ENCODE data around the gene STEAP3.

Gene STEAP3

DNA sequence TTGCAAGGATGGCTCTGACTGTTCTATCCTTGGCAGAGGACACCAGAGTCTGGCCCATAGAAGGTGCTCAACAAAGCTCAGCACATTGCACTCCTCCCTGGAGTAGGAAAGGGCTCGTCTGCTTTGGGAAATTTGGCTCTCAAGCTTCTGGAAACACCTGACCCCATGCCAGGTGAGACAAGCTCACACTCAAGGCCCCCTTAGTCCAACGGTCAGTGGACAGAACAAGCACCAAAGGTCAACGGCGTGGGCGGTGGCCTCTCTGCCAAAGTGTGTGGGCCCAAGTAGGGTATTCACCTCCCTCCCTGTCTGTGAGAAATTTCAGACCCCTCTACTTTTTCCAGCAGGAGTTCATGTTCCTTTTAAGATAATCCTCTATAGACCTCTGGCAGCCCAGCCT, 2.0 kb upstream of the STEAP3 start:
- Histone ChIP-seq H3K9me2 (replicated peaks; ENCODE audit: insufficient read depth, low read length) (no peaks in the 10 kb centered on the region), H3K36me3 (replicated peaks; ENCODE audit: insufficient read depth, low read length) (no peaks in the 10 kb centered on the region), H3K79me2 (ENCODE audit: low read length) (no peaks in the 10 kb centered on the region), H4K20me1 (ENCODE audit: insufficient read depth, low read length) (no peaks in the 10 kb centered on the region), H3K27ac (ENCODE audit: low read length) (no peak overlapping the region), H3K4me2 (ENCODE audit: low read depth, low read length) (no peak overlapping the region), H3K4me1 (ENCODE audit: low read length) (no peaks in the 10 kb centered on the region), H3K27me3 (replicated peaks; ENCODE audit: insufficient read depth, low read length) (no peaks in the 10 kb centered on the region), H2AFZ (ENCODE audit: low read length) (no peak overlapping the region), H3K4me3 (ENCODE audit: low read length) (no peak overlapping the region), H3K9me3 (replicated peaks; ENCODE audit: insufficient read depth, low read length) (no peaks in the 10 kb centered on the region), H3K9ac (ENCODE audit: low read length) (no peak overlapping the region), H3F3A (ENCODE audit: insufficient read depth, low read length) (no peaks in the 10 kb centered on the region)
- DNase-seq = no peak
- TF ChIP-seq EZH2 (optimal IDR thresholded peaks at IDR 0.05; ENCODE audit: low read depth, low read length) = no peak
- TF ChIP-seq, protein P1, sequence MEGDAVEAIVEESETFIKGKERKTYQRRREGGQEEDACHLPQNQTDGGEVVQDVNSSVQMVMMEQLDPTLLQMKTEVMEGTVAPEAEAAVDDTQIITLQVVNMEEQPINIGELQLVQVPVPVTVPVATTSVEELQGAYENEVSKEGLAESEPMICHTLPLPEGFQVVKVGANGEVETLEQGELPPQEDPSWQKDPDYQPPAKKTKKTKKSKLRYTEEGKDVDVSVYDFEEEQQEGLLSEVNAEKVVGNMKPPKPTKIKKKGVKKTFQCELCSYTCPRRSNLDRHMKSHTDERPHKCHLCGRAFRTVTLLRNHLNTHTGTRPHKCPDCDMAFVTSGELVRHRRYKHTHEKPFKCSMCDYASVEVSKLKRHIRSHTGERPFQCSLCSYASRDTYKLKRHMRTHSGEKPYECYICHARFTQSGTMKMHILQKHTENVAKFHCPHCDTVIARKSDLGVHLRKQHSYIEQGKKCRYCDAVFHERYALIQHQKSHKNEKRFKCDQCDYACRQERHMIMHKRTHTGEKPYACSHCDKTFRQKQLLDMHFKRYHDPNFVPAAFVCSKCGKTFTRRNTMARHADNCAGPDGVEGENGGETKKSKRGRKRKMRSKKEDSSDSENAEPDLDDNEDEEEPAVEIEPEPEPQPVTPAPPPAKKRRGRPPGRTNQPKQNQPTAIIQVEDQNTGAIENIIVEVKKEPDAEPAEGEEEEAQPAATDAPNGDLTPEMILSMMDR (IDR thresholded peaks at IDR 0.05; ENCODE audit: low read length) = no peak
- no peak for TF ChIP-seq EZH2phosphoT487 (IDR thresholded peaks at IDR 0.05; ENCODE audit: low read length)

DNA sequence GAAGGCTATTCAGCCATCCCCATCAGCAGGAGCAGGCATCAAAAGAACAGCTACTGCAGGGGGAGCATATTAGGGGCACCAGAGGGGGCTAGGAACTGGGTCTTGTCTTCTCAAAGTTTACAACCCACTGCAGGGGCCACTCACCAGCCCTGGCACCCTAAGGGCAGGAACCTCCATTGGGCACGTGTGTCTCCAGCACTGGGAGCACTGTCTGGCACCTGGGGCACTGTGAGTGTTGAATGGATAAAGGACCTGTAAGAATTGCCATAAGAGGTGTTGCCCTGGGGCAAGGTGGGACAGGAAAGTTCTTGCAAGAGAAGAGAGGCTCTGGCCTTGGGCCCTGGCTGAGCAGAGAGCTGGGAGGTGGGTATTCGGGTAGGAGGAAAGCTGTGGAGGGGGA, 1.4 kb upstream of the STEAP3 start:
- H3K9ac ChIP-seq (ENCODE audit: low read length) = no peak overlapping the region
- H3K79me2 ChIP-seq (ENCODE audit: low read length) = no peaks in the 10 kb centered on the region
- no peak overlapping the region for H2AFZ ChIP-seq (ENCODE audit: low read length)
- no peaks in the 10 kb centered on the region for H3K36me3 ChIP-seq (replicated peaks; ENCODE audit: insufficient read depth, low read length)
- H3K4me2 ChIP-seq (ENCODE audit: low read depth, low read length) = no peak overlapping the region
- no peaks in the 10 kb centered on the region for H3F3A ChIP-seq (ENCODE audit: insufficient read depth, low read length)
- H3K9me3 ChIP-seq (replicated peaks; ENCODE audit: insufficient read depth, low read length) = no peaks in the 10 kb centered on the region
- H3K4me1 ChIP-seq (ENCODE audit: low read length) = no peaks in the 10 kb centered on the region
- H3K4me3 ChIP-seq (ENCODE audit: low read length) = no peak overlapping the region
- no peaks in the 10 kb centered on the region for H3K9me2 ChIP-seq (replicated peaks; ENCODE audit: insufficient read depth, low read length)
- H3K27me3 ChIP-seq (replicated peaks; ENCODE audit: insufficient read depth, low read length) = no peaks in the 10 kb centered on the region
- DNase-seq = no peak
- H4K20me1 ChIP-seq (ENCODE audit: insufficient read depth, low read length) = no peaks in the 10 kb centered on the region
- TF ChIP-seq, protein P1 (IDR thresholded peaks at IDR 0.05; ENCODE audit: low read length) = no peak
- no peak for TF ChIP-seq EZH2phosphoT487 (IDR thresholded peaks at IDR 0.05; ENCODE audit: low read length)
- no peak for TF ChIP-seq EZH2 (optimal IDR thresholded peaks at IDR 0.05; ENCODE audit: low read depth, low read length)
- H3K27ac ChIP-seq (ENCODE audit: low read length) = no peak overlapping the region

DNA sequence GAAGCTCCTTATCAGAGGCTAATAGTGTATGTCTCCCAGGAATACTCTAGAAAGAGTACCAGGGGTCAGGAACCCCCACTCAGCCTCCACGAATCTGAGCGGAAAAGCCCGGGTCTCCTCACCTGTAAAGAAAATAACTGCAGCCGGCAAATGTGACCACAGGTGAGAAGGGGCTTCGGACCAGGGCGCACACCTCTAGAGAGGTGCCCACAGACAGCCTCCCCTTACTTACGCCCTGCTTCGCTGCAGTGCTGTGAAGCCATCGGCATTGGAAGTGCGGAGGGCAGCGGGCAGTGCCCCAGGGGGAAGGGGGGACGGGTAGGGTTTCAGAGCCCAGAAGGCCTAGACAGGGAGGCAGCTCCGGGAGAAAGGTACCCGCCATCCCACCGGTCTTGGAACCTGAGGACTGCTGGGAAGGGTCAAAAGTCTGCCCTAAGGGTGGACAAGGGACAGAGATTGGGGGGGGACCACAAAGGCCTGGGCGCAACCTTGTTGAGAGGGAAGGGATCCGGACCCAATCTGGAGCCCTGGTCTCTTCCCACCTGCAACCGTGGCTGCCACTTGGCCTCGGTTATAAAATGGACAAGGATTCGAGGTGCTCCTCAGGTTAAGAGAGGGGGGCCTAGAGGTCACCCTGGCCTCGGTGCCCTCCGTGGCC, 642 bp upstream of the STEAP3 start:
- H3F3A ChIP-seq (ENCODE audit: insufficient read depth, low read length) = no peaks in the 10 kb centered on the region
- no peaks in the 10 kb centered on the region for H3K79me2 ChIP-seq (ENCODE audit: low read length)
- H3K4me3 ChIP-seq (ENCODE audit: low read length) = peak overlapping the region; percentile 82
- no peaks in the 10 kb centered on the region for H3K9me2 ChIP-seq (replicated peaks; ENCODE audit: insufficient read depth, low read length)
- DNase-seq = no peak
- peak overlapping the region; percentile 74; the same call in 1 of the 2 replicates for H3K9ac ChIP-seq (ENCODE audit: low read length)
- H3K4me2 ChIP-seq (ENCODE audit: low read depth, low read length) = peak overlapping the region; percentile 93
- H3K9me3 ChIP-seq (replicated peaks; ENCODE audit: insufficient read depth, low read length) = no peaks in the 10 kb centered on the region
- TF ChIP-seq EZH2phosphoT487 (IDR thresholded peaks at IDR 0.05; ENCODE audit: low read length) (no peak), EZH2 (optimal IDR thresholded peaks at IDR 0.05; ENCODE audit: low read depth, low read length) (no peak)
- TF ChIP-seq, protein P1 (IDR thresholded peaks at IDR 0.05; ENCODE audit: low read length) = no peak
- no peaks in the 10 kb centered on the region for H4K20me1 ChIP-seq (ENCODE audit: insufficient read depth, low read length)
- peak overlapping the region; percentile 89 for H2AFZ ChIP-seq (ENCODE audit: low read length)
- no peaks in the 10 kb centered on the region for H3K27me3 ChIP-seq (replicated peaks; ENCODE audit: insufficient read depth, low read length)
- no peaks in the 10 kb centered on the region for H3K4me1 ChIP-seq (ENCODE audit: low read length)
- no peak overlapping the region for H3K27ac ChIP-seq (ENCODE audit: low read length)
- H3K36me3 ChIP-seq (replicated peaks; ENCODE audit: insufficient read depth, low read length) = no peaks in the 10 kb centered on the region
